ENCODE results near the gene TSHB.
"Not testable (repeated sequence)": the region's sequence is repeated elsewhere in the genome, so short reads cannot be mapped to it uniquely, and the experiment has no call there.

TSHB gene

DNA sequence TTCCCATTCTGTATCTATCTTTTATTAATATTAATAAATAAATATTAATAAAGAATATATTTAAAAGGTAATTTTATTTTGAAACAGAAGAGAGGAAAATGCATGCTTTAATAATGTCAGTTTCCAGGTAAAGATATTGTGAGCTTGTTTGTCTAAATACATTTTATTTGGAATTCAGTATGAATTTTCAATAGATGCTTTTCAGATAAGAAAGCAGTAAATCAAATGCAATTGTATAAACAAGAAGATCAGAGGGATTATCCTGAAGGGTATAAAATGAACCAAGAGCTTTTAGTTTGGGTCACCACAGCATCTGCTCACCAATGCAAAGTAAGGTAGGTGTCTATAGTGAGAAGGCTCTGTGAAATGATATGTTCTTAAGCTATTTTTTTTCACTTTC, at the start of gene TSHB:
TSHB (plus strand) TSS at position 301 of the 400 bp plus-strand sequence. CDS start 3,537 bp downstream, outside the sequence.
- no peak for DNase-seq (ENCODE audit: low read depth in 3 of 3)

DNA sequence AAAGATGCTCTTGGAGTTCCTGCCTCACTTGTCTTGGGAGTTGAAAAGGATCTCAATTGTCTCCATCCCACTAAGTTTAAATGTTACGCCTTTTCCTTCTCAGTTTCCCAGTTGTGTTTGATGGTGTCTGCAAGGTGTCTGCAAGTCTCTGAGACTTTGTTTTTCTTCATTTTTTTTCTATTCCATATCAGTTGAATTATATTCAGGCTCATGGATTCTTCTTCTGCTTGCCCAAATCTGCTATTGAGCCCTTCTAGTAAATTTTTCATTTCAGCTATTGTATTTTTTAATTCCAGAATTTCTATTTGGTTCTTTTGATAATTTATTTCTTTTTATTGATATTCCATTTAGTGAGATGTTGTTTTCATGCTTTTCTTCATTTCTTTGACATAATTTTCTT, 47.4 kb upstream of the TSHB start:
- DNase-seq (ENCODE audit: low read depth in 3 of 3), result no peak

GRCh38 chr1:114986286-114986685, 43.3 kb upstream of the TSHB start:
- DNase-seq (ENCODE audit: low read depth in 3 of 3), result no peak

DNA sequence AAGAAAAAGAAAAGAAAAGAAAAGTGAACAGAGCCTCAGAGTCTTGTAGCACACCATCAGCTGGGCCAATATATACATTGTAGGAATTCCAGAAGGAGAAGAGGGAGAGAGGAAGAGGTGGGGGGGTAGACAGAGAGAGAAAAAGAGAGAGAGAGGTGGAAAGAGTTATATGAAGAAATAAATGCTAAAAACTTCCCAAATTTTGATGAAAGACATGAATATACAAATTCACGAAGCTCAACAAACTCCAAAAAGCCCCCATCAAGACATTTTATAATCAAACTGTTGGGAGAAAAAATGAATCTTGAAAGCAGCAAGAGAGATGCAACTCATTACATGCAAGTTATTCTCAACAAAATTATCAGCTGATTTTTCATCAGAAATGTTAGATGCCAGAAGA, 41.5 kb upstream of the TSHB start:
- DNase-seq (ENCODE audit: low read depth in 3 of 3), result no peak

DNA sequence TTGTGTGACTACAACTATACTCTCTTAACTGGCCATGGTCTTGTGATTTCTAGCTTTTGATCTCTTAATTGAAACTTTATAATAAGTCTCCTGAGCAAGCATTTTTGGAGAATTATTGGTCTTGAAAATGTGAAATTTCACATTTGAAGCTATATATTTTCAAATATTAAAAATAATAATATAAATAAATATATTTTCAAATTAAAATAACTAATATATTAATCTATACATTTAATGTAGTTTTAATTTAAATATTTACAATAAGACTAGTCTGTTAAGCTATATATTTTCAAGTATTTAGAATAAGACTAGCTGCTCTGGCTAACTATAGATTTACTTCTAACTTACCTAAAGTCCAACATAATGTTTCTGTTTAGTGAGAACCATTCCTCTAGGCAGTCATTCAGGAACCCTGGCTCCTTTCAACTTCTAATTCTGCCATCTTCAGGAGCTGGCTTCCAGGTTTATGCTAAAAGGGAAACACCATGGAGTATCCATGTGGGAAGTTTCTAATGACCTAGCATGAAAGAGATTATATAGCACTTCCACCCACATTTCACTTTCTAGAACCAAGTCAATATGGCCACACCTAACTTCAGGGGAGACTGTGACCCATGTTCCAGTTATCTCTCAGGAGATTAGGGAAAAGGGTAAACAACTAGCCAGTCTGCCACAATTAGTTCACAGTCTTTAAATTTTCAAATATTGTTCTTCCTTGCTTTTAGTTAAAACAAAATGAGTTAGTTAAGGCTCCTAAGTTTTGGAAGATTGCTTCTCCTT, 31.9 kb upstream of the TSHB start:
- DNase-seq (ENCODE audit: low read depth in 3 of 3), result no peak

- no peak for DNase-seq (ENCODE audit: low read depth in 3 of 3)
Observed at GRCh38 chr1:115006191-115006590, 23.4 kb upstream of the TSHB start.

DNA sequence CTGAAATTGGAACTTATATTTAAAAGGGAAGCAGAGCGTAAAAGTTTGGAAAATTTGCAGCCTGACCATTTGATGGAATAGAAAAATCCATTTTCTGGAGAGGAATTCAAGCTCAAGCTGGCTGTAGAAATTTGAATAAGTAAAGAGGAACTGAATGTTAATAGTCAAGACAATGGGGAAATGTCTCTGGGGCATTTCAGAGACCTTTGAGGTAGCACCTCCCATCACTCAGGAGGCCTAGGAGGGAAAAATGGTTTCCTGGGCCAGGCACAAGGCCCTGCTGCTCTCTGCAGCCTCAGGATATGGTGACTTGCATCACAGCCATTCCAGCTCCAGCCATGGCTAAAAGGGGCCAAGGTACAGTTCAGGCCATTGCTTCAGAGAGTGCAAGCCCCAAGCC, 17.6 kb upstream of the TSHB start:
- DNase-seq (ENCODE audit: low read depth in 3 of 3), result no peak

- DNase-seq (ENCODE audit: low read depth in 3 of 3), result no peak
Observed at GRCh38 chr1:115012434-115012833, 17.2 kb upstream of the TSHB start.

- DNase-seq (ENCODE audit: low read depth in 3 of 3), result no peak
Observed at GRCh38 chr1:115013792-115014191, 15.8 kb upstream of the TSHB start.

DNA sequence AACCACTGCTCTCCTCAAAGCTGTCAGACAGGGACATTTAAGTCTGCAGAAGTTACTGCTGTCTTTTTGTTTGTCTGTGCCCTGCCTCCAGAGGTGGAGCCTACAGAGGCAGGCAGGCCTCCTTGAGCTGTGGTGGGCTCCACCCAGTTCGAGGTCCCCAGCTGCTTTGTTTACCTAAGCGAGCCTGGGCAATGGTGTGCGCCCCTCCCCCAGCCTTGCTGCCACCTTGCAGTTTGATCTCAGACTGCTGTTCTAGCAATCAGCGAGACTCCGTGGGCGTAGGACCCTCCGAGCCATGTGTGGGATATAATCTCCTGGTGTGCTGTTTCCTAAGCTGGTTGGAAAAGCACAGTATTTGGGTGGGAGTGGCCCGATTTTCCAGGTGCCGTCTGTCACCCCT, 10.1 kb upstream of the TSHB start:
- DNase-seq (ENCODE audit: low read depth in 3 of 3), result not testable (repeated sequence)

- DNase-seq (ENCODE audit: low read depth in 3 of 3), result no peak
Observed at GRCh38 chr1:115021145-115021544, 8.5 kb upstream of the TSHB start.

GRCh38 chr1:115023593-115023992, 6.0 kb upstream of the TSHB start:
- no peak for DNase-seq (ENCODE audit: low read depth in 3 of 3)

DNA sequence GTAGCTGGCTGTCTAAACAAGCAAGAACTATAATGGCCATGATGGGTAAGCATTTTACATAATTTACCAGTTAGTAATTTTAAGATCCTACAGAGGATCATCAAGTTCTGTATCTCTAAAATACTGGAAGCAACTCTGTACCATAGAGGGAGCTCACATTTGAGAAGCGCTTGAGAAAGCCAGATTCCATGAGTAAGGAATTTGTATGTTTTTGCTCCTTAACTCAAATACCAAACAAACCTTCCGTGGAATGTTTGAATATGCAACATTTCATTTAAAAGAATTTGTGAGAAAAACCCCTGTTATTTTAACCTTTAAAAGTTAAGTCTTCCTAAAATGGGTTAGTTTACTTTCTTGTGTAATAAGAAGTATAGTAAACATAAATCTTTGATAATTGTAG, 2.0 kb downstream of the TSHB start:
- DNase-seq (ENCODE audit: low read depth in 3 of 3), result no peak

GRCh38 chr1:115035652-115036051, 6.0 kb downstream of the TSHB start:
- no peak for DNase-seq (ENCODE audit: low read depth in 3 of 3)

DNA sequence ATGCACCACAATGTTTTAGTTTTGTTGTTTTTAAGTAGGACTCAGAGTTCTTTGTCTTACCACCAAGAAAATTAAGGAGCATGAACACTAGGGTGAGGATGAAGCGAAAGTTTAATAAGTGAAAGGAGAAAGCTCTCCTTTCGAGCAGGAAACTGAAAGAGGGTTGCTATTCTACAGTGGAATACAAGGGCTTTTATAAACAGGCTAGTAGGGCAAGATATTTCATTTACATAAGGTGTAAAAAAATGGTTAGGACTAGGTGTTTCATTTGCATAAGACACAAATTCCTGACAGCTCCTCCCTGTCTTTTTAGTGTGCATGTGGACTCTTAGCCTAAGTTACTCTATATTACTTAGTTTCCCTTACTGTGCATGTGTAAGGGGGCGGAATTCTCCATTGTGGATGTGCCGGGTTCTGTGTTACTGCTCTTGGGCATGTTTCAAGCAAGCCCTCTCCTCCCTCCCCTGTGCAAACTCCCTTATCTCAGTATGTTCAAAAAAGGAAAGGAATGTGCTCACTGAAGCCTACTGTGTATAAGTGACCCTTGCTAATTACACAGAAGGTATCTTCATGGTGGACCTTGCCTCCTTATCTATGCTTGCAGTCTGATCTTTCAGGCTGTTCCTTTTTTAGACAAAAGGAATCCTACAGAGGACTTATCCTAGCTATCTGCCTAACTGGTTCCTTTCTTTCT, 7.3 kb downstream of the TSHB start:
- DNase-seq (ENCODE audit: low read depth in 3 of 3), result no peak

- no peak for DNase-seq (ENCODE audit: low read depth in 3 of 3)
Observed at GRCh38 chr1:115040501-115040900, 10.9 kb downstream of the TSHB start.

DNA sequence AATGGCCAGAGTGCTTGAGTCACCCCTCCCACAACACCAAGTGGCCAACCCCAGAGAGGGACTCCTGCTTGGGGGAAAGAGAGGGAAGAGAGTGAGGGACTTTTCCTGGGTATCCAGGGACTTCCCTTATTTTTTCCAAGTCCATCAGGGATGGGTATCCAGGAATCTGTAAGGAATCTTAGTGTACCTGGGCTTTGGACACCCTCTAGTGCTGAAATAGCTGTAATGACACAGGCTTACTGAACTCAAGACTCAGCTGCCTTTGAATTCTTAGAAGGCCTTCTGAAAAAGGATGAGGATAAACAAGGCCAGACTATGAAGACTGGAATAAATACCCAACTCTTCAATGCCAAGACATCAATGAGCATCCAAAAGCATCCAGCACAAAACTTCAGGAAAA, 12.0 kb downstream of the TSHB start:
- no peak for DNase-seq (ENCODE audit: low read depth in 3 of 3)

DNA sequence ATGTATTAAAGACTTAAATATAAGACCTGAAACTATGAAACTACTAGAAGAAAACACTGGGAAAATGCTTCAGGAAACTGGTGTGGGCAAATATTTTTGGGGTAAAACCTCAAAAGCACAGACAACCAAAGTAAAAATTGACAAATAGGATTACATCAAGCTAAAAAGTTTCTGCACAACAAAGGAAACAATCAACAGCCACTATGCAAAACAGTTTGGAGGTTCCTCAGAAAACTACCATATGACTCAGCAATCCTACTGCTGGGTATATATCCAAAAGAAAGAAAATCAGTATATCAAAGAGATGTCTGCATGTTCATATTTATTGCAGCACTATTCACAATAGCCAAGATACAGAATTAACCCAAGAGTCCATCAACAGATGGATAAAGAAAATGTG, 17.1 kb downstream of the TSHB start:
- no peak for DNase-seq (ENCODE audit: low read depth in 3 of 3)

DNA sequence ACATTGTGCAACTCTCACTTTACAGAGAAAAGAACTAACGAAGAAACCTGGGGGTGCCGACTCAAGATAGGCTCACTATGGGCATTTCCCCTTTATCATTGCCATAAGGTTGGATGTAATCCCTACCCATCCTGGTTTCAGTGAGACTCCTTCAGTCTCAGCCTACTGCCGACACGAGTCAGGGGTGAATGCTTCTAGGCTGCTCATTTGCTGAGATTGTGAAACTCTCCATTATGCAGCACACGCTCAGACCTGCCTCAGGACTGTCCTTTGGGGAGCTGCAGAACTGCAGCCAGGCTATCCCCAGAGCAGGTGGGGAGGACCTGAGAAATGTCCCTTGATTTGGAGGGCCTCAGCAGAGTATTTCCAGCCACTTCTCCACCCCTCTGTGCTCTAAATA, 22.2 kb downstream of the TSHB start:
- DNase-seq (ENCODE audit: low read depth in 3 of 3), result no peak

DNA sequence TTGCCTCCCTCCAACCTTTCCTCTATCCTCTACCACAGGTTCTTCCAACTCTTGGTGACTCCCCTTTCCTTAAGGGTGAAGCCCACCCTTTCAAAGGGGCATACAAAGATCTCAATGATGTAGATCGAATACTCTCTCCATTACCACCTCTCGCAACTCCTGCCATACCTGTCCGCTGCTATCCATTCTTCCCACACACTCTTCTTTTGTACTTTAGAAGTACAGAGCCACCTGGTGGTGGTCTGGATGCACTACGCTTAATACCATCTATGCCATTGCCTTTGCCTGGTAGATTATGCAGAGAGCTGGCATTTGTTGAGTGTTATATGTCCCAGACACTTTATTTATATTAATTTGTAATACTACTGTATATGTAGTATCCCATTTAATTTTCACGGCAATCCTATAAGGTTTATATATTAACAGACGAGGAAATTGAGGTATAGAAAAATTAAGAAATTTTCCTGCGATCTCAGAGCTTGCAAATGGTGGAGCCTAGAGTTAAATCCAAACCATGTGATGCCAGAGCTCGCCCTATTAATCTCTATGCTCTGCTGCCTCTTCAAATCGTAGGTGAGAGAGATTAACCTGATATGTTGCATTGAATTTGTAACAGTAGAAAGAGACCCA, 22.9 kb downstream of the TSHB start:
- DNase-seq (ENCODE audit: low read depth in 3 of 3), result peak in 2 of 3 experiments; percentile 27 to 36

DNA sequence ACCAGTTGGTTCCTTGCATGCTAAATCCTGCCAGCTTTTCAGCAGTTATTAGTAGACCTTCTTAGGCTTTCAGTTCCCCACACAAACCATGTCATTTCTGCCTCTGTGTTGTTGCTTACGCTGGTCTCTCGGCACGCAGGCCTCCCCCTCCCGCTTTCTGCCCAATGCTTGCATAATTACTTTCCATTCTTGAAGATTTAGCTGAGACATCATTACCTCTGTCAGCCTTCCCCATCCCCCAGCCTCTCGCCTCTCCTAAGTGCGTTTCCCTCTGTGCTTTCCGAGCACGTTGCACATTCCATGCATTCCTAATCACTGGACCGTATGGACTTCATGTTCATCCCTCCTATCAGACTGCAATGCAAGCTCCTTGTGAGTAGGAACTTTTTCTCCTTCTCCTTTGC, 26.8 kb downstream of the TSHB start:
- no peak for DNase-seq (ENCODE audit: low read depth in 3 of 3)

GRCh38 chr1:115057661-115058254, 28.1 kb downstream of the TSHB start:
- DNase-seq (ENCODE audit: low read depth in 3 of 3), result no peak

DNA sequence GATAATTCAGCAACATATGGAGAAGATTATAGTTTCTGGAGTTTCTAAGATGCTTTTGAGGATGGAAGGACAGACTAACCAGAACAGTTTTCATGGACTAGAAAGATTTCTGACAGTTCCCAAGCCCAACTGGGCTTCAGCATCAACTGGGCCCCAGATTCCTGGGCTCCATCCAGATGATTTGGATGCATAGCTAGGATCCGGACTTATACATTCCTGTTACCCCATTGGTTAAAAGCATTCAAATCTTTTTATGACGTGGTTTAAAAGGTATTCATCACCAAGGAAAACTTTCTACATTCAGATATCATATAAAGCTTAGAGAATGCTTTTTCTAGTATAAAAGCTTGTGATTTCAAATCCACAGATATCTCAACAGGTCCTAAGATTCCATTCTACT, 29.7 kb downstream of the TSHB start:
- DNase-seq (ENCODE audit: low read depth in 3 of 3), result no peak
